Stomach smooth muscle (tissue), 2 donors: Measurements from ENCODE around the gene LACTB.

Experiments used
- H3K27ac ChIP-seq: one replicate; pipeline ENCODE4 v1.7.0; 2013; ENCODE audit warnings: mild to moderate bottlenecking, low read length, inconsistent platforms
- H3K27me3 ChIP-seq, 2 donors: one replicate each; pipeline ENCODE4 v1.7.0; 2013; ENCODE audit warnings: low read length in 2 of 2; ENCODE audit not compliant: insufficient read depth in 2 of 2, control insufficient read depth in 1 of 2
- H3K36me3 ChIP-seq, 2 donors: one replicate each; pipeline ENCODE4 v1.7.0; 2013; ENCODE audit warnings: low read length in 2 of 2; ENCODE audit not compliant: control insufficient read depth in 2 of 2, insufficient read depth in 2 of 2
- H3K4me1 ChIP-seq: one replicate; pipeline ENCODE4 v1.7.0; 2013; ENCODE audit warnings: low read length; ENCODE audit not compliant: control insufficient read depth, insufficient read depth
- H3K4me3 ChIP-seq, 2 donors: one replicate each; pipeline ENCODE4 v1.7.0; 2013; ENCODE audit warnings: low read length in 2 of 2
- H3K9ac ChIP-seq, 2 donors: one replicate each; pipeline ENCODE4 v1.7.0; 2013; ENCODE audit warnings: low read length in 2 of 2, mild to moderate bottlenecking in 1 of 2
- H3K9me3 ChIP-seq, 2 donors: one replicate each; pipeline ENCODE4 v1.7.0; 2013; ENCODE audit warnings: low read length in 2 of 2; ENCODE audit not compliant: control insufficient read depth in 2 of 2
- donor health status: healthy.
- donor health status: Pancreatic carcinoma.

The LACTB gene

GRCh38 chr15:63172851-63173451, 51.3 kb downstream of the LACTB start:
- Histone ChIP-seq H3K9me3 (no peaks in the 10 kb centered on the region), H3K9ac (no peak overlapping the region), H3K27me3 (no peaks in the 10 kb centered on the region), H3K4me3 (peak overlapping the region in 1 of 2 donors; percentile 15), H3K36me3 (no peaks in the 10 kb centered on the region), H3K4me1 (no peaks in the 10 kb centered on the region), H3K27ac (no peak overlapping the region)

GRCh38 chr15:63176302-63176701, 54.6 kb downstream of the LACTB start:
- no peaks in the 10 kb centered on the region for H3K4me1 ChIP-seq
- H3K27ac ChIP-seq: no peak overlapping the region
- no peak overlapping the region for H3K9ac ChIP-seq
- H3K4me3 ChIP-seq: no peak overlapping the region
- no peaks in the 10 kb centered on the region for H3K36me3 ChIP-seq
- H3K27me3 ChIP-seq: no peaks in the 10 kb centered on the region
- H3K9me3 ChIP-seq: no peaks in the 10 kb centered on the region

- Histone ChIP-seq H3K9me3 (no peaks in the 10 kb centered on the region), H3K9ac (no peak overlapping the region), H3K27me3 (no peaks in the 10 kb centered on the region), H3K4me3 (no peak overlapping the region), H3K27ac (no peak overlapping the region), H3K4me1 (no peaks in the 10 kb centered on the region), H3K36me3 (no peaks in the 10 kb centered on the region)
Observed at GRCh38 chr15:63178034-63178433, 56.4 kb downstream of the LACTB start.

- Histone ChIP-seq H3K27me3 (no peaks in the 10 kb centered on the region), H3K9me3 (no peaks in the 10 kb centered on the region), H3K4me1 (no peaks in the 10 kb centered on the region), H3K36me3 (no peaks in the 10 kb centered on the region), H3K4me3 (no peak overlapping the region), H3K27ac (no peak overlapping the region), H3K9ac (no peak overlapping the region)
Observed at GRCh38 chr15:63180746-63181145, 59.1 kb downstream of the LACTB start.

- no peaks in the 10 kb centered on the region for H3K27me3 ChIP-seq
- H3K9me3 ChIP-seq: no peaks in the 10 kb centered on the region
Observed at GRCh38 chr15:63181648-63182047, 60.0 kb downstream of the LACTB start.

GRCh38 chr15:63185206-63185605, 63.5 kb downstream of the LACTB start:
- no peaks in the 10 kb centered on the region for H3K27me3 ChIP-seq
- H3K9ac ChIP-seq: no peak overlapping the region
- H3K9me3 ChIP-seq: no peaks in the 10 kb centered on the region
- peaks cover 7% of the 10 kb centered on the region for H3K4me1 ChIP-seq
- no peak overlapping the region for H3K4me3 ChIP-seq
- H3K36me3 ChIP-seq: no peaks in the 10 kb centered on the region
- H3K27ac ChIP-seq: no peak overlapping the region

More at GRCh38 chr15:63181648-63182047, 60.0 kb downstream of the LACTB start:
- Histone ChIP-seq H3K27ac (no peak overlapping the region), H3K4me1 (no peaks in the 10 kb centered on the region), H3K9ac (no peak overlapping the region), H3K4me3 (no peak overlapping the region), H3K36me3 (no peaks in the 10 kb centered on the region)

- H3K4me1 ChIP-seq: peaks cover 7% of the 10 kb centered on the region
- H3K9me3 ChIP-seq: no peaks in the 10 kb centered on the region
- H3K4me3 ChIP-seq: no peak overlapping the region
- no peak overlapping the region for H3K9ac ChIP-seq
- no peak overlapping the region for H3K27ac ChIP-seq
- no peaks in the 10 kb centered on the region for H3K36me3 ChIP-seq
- H3K27me3 ChIP-seq: no peaks in the 10 kb centered on the region
Observed at GRCh38 chr15:63186065-63186464, 64.4 kb downstream of the LACTB start.

- H3K4me1 ChIP-seq: peaks cover 7% of the 10 kb centered on the region
- H3K27me3 ChIP-seq: no peaks in the 10 kb centered on the region
- no peak overlapping the region for H3K4me3 ChIP-seq
- no peak overlapping the region for H3K27ac ChIP-seq
- H3K9me3 ChIP-seq: no peaks in the 10 kb centered on the region
- no peak overlapping the region for H3K9ac ChIP-seq
- no peaks in the 10 kb centered on the region for H3K36me3 ChIP-seq
Observed at GRCh38 chr15:63187589-63188226, 66.0 kb downstream of the LACTB start.

GRCh38 chr15:63188247-63188925, 66.7 kb downstream of the LACTB start:
- Histone ChIP-seq H3K4me1 (peaks cover 7% of the 10 kb centered on the region), H3K27me3 (no peaks in the 10 kb centered on the region), H3K4me3 (peak overlapping the region; percentile 81 to 84), H3K9me3 (no peaks in the 10 kb centered on the region), H3K27ac (peak overlapping the region; percentile 43), H3K36me3 (no peaks in the 10 kb centered on the region), H3K9ac (peak overlapping the region; percentile 66 to 81)

- Histone ChIP-seq H3K9ac (peak within 1 kb of the TSS; percentile 70 to 82), H3K36me3 (no peaks in the 10 kb centered on the region), H3K4me1 (peaks cover 7% of the 10 kb centered on the region), H3K4me3 (peak within 1 kb of the TSS; percentile 81 to 84), H3K27ac (peak within 1 kb of the TSS; percentile 70), H3K27me3 (no peaks in the 10 kb centered on the region), H3K9me3 (no peaks in the 10 kb centered on the region)
Observed at GRCh38 chr15:63188926-63189871, 67.5 kb downstream of the LACTB start, which contains the start of gene RAB8B. Gene RAB8B (plus strand): TSS chr15:63189606. CDS start chr15:63189625, 19 bp downstream.
